Measurements from ENCODE around the gene TBL3.

Gene TBL3

GRCh38 chr16:2023092-2024031 is 51.5 kb downstream of the TBL3 start:
- peak; percentile 93 for DNase-seq

DNA sequence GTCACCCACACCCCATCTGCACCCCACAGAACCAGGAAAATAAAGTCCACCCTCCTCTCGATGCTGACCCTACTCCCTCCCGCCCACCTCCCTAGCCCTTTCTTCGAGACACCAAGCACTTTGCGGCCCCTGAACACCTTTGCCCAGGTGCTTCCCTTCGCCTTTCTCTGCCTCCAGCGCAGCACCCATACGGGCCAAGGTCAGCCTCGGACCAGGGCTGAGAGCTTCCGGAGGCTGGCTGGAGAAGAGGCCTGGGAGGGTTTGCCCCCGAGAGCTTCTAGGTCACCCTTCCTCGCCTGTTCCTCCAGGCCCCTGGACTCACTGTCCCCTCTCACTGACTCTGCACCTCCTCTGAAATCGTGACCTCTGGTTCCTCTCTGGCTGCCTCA is 52.2 kb downstream of the TBL3 start:
- no peak for DNase-seq

DNA sequence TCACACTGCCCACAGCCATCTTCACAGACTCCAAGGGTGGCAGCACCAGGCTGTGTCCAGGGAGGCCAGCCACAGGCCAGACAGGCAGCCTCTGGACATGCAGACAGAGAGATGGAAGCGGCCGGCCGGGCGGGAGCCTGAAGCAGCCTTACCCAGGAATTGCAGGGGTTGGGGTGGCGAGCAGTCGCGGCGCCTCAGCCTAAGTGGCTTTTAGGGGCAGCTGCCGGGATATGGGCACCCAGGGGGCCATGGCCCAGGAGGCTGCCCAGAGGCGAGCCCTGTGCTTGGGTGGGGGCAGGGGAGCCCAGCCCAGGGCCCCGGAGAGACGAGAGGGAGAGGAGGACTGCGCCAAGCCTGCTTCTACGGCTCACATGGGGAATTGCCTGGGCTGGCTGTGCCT is 53.4 kb downstream of the TBL3 start:
- DNase-seq: no peak

GRCh38 chr16:2025878-2026460 is 54.1 kb downstream of the TBL3 start:
- DNase-seq: no peak

GRCh38 chr16:2026461-2027023 is 54.7 kb downstream of the TBL3 start, which contains the start of gene NHERF2:
NHERF2 (plus strand) TSS chr16:2026902; CDS start chr16:2027006, 104 bp downstream.
- DNase-seq: peak; percentile 27

DNA sequence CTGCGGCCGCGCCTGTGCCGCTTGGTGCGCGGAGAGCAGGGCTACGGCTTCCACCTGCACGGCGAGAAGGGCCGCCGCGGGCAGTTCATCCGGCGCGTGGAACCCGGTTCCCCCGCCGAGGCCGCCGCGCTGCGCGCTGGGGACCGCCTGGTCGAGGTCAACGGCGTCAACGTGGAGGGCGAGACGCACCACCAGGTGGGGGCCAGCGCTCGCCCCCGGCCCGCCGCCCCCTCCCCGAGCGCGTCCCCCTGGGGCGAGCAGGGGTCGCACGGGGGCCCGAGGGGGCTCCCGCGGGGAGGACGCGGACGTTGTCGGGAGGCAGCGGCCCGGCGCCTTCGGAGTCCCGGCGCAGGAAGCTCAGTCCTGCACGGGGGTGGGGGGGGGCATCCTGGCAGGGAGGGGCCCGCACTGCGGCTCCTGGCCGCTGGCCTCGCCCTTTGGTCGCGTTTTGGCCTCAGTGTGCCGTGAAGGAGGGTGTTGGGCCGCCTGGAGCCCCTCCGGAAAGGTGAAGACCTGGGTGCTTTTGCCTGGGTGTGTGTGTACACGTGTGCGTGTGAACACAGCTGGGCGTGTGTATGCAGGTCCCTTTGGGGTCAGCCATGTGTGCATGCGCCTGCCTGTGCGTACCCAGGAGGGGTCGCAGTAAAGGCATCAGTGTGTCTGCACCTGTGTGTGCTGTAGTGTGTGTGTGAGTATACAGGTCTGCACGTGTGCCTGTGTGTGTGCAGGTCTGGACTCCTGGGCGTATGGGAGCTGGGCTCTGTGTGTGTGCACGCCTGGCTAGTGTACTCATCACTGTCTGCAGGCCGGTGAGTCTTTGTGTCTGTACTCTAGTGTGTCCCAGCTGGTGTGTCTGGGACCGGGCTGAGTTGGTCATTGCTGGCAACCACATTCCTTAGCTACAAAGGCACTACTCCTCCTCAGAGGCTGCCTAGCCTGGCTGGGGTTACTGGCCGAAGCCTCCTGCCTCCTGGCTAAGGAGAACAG is 55.5 kb downstream of the TBL3 start:
- no peak for DNase-seq

GRCh38 chr16:2028146-2028545 is 56.3 kb downstream of the TBL3 start:
- no peak for DNase-seq

DNA sequence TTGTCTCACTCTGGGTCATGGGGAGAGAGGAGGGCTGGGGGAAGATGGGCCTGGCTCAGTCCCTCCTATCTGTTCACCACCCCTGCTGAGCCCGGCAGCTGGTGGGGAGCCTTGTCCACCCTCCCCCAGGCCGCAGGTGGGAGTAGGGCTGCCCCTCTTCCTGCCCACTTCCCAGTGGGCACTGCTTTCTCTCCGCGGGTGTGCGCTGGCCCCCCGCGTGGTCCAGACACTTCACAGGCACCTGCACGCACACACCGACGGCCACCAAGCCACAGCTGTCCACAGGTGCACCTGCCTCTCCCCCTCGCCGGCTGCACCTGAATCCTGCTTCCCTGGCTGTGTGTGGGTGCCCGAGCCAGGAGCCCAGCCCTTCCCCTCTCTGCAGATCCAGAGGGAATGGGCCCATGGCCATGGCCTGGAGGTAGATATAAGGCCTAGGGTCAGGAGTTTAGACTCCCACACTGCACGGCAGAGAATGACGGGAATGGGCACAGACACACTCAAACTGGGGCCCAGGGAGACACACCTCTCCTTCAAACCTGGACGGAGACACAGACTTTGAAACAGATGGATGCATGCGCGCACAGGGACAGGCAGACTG is 56.9 kb downstream of the TBL3 start:
- DNase-seq: no peak

DNA sequence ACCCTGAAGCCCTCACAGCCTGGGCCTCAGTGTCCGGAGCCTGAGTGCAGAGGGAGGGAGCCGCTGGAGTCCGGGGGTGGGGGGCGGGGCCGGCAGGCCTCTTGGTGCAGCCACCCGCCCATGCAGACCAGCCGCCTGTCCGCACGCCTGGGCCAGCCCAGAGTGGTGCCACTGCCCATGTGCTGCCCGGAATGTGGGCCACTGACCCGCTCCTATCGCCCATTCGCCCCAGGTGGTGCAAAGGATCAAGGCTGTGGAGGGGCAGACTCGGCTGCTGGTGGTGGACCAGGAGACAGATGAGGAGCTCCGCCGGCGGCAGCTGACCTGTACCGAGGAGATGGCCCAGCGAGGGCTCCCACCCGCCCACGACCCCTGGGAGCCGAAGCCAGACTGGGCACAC is 57.5 kb downstream of the TBL3 start:
- DNase-seq: no peak

DNA sequence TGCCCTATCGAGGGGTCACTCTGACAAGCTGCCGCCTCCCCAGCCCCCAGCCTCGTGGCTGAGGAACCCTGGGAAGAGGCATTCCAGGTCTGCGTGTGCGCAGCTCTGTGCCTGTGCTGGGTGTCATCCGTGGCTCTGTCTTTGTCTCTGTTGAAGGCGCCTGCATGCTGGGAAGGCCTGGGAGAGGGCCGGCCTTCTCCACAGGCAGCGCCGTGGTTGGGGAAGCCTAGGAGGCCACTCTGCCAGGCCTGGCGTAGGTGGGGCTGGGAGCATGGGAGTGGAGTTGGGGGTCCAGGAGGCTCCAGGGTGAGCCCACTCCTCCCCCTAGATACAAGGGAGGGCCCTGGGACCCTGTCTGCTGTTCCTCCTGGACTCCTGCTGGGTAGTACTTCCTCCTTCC is 58.2 kb downstream of the TBL3 start:
- no peak for DNase-seq

GRCh38 chr16:2031081-2031577 is 59.3 kb downstream of the TBL3 start:
- no peak for DNase-seq
